ENCODE measurements around the gene HACD1. TPM values are rescaled to one million over a fixed set of nuclear protein-coding genes. Genes with fewer than 3 reads are reported as not detected.

The HACD1 gene
- total and polyA plus RNA-seq, 2 donors (not counting 3 experiments of a cell fraction or from before 2014, with no cell fraction given), result 17.4 to 25.2 TPM

GRCh38 chr10:17663450-17663849, 46.3 kb upstream of the HACD1 start:
- Histone ChIP-seq H3K9ac (replicated peaks; ENCODE audit: extremely low read depth, insufficient read depth, low read length) (no peak overlapping the region), H3K4me2 (ENCODE audit: insufficient read depth, low read length) (no peak overlapping the region), H3K9me1 (replicated peaks; ENCODE audit: control insufficient read depth, extremely low read depth, insufficient read depth, low read length) (no peaks in the 10 kb centered on the region), H3K4me3 (replicated peaks in 1 of 3; ENCODE audit: insufficient read depth in 1 of 3, low read depth in 1 of 3, low read length in 3 of 3) (no peak overlapping the region), H3K9me3 (replicated peaks; ENCODE audit: control insufficient read depth, insufficient read depth, low read length) (no peaks in the 10 kb centered on the region), H3K4me1 (ENCODE audit: control insufficient read depth, extremely low read depth, insufficient read depth, low read length) (peaks cover 12% of the 10 kb centered on the region), H2AFZ (ENCODE audit: low read depth, low read length) (no peak overlapping the region), H3K27ac (ENCODE audit: insufficient read depth, low read depth, low read length) (no peak overlapping the region), H3K27me3 (ENCODE audit: control insufficient read depth in 2 of 2, insufficient read depth in 2 of 2, low read length in 2 of 2) (no peaks in the 10 kb centered on the region), H4K20me1 (replicated peaks; ENCODE audit: control insufficient read depth, extremely low read depth, insufficient read depth, low read length) (no peaks in the 10 kb centered on the region), H3K79me2 (ENCODE audit: control insufficient read depth, insufficient read depth, low read length) (peaks cover 38% of the 10 kb centered on the region), H3K36me3 (ENCODE audit: control insufficient read depth in 2 of 2, extremely low read depth in 1 of 2, insufficient read depth in 2 of 2, low read length in 2 of 2) (peaks cover 0 to 2% of the 10 kb centered on the region in 2 experiments)
- BruUV-seq (replicated peaks), result no TSS peak
- CTCF ChIA-PET, result no interaction called here
- no peak for FAIRE-seq
- dilution Hi-C loops (cut with MboI; ENCODE audit: extremely low pct_ligation_motif_present, low sequenced_read_pairs), result no loop called here
- intact Hi-C loops (cut with micrococcal nuclease), result no loop called here
- DNase-seq (ENCODE audit: low read depth, low spot score), result no peak
- POLR2A ChIA-PET, result no interaction called here
- TF ChIP-seq POLR2AphosphoS5 (IDR thresholded peaks at IDR 0.05; ENCODE audit: insufficient read depth, low read depth, low read length) (no peak), GATA2 (IDR thresholded peaks at IDR 0.05; ENCODE audit: insufficient read depth, insufficient read length, low read depth, low read length) (no peak), FOS (IDR thresholded peaks at IDR 0.05; ENCODE audit: borderline replicate concordance, insufficient read depth, low read length) (no peak), POLR2A (IDR thresholded peaks at IDR 0.05; ENCODE audit: low read depth, low read length) (no peak), JUN (IDR thresholded peaks at IDR 0.05; ENCODE audit: borderline replicate concordance, insufficient read depth, insufficient read length, low read depth) (no peak), MAX (IDR thresholded peaks at IDR 0.05; ENCODE audit: insufficient read depth, insufficient read length) (no peak), MYC (IDR thresholded peaks at IDR 0.05; ENCODE audit: low read depth, low read length) (no peak), EZH2 (IDR thresholded peaks at IDR 0.05; ENCODE audit: borderline replicate concordance, low read depth, low read length, severe bottlenecking) (no peak)
- TF ChIP-seq, protein P1, sequence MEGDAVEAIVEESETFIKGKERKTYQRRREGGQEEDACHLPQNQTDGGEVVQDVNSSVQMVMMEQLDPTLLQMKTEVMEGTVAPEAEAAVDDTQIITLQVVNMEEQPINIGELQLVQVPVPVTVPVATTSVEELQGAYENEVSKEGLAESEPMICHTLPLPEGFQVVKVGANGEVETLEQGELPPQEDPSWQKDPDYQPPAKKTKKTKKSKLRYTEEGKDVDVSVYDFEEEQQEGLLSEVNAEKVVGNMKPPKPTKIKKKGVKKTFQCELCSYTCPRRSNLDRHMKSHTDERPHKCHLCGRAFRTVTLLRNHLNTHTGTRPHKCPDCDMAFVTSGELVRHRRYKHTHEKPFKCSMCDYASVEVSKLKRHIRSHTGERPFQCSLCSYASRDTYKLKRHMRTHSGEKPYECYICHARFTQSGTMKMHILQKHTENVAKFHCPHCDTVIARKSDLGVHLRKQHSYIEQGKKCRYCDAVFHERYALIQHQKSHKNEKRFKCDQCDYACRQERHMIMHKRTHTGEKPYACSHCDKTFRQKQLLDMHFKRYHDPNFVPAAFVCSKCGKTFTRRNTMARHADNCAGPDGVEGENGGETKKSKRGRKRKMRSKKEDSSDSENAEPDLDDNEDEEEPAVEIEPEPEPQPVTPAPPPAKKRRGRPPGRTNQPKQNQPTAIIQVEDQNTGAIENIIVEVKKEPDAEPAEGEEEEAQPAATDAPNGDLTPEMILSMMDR (IDR thresholded peaks at IDR 0.05; ENCODE audit: extremely low read depth in 1 of 2, insufficient read depth in 1 of 2, low read depth in 1 of 2, low read length in 2 of 2), result no peak

Measured in endothelial cell of umbilical vein (primary cell).